Keratinocyte (primary cell): ENCODE data around the gene STEAP1. TPM values are rescaled to one million over a fixed set of nuclear protein-coding genes. Genes with fewer than 3 reads are reported as not detected.
"Not testable (repeated sequence)": the region's sequence is repeated elsewhere in the genome, so short reads cannot be mapped to it uniquely, and the experiment has no call there.

Source experiments
- DNase-seq: peaks from one replicate; pipeline ENCODE4 v3.0.0-alpha.2; 2011; ENCODE audit warnings: low read depth, missing footprints, low spot score
- FAIRE-seq: peaks from 2 replicates; lab custom pipeline; 2011; peaks lifted over from hg19 to GRCh38; lab: Jason Lieb, UNC
- H2AFZ ChIP-seq: 2 replicates; pipeline ENCODE4 v1.6.0; 2012; ENCODE audit warnings: low read length, control low read depth, inconsistent platforms; ENCODE audit not compliant: control insufficient read depth
- H3K27ac ChIP-seq: 2 replicates; pipeline ENCODE4 v1.5.1; 2011; ENCODE audit warnings: low read length; ENCODE audit not compliant: control insufficient read depth, insufficient read depth
- H3K27me3 ChIP-seq: 3 replicates; pipeline ENCODE4 v1.6.0; 2011; ENCODE audit warnings: low read length; ENCODE audit not compliant: control insufficient read depth, insufficient read depth; ENCODE audit errors: extremely low read depth
- H3K36me3 ChIP-seq, 2 experiments: 2 replicates in 1 of 2; 3 replicates in 1 of 2; pipeline ENCODE4 v1.5.1; 2011; ENCODE audit warnings: low read length in 2 of 2, mild to moderate bottlenecking in 1 of 2; ENCODE audit not compliant: control insufficient read depth in 2 of 2, insufficient read depth in 2 of 2; ENCODE audit errors: extremely low read depth in 1 of 2
- H3K4me1 ChIP-seq: 3 replicates; pipeline ENCODE4 v1.5.1; 2011; ENCODE audit warnings: low read length; ENCODE audit not compliant: control insufficient read depth, insufficient read depth; ENCODE audit errors: extremely low read depth
- H3K4me2 ChIP-seq: 3 replicates; pipeline ENCODE4 v1.6.0; 2011; ENCODE audit warnings: low read depth, low read length; ENCODE audit not compliant: control insufficient read depth, insufficient read depth; ENCODE audit errors: extremely low read depth
- H3K4me3 ChIP-seq, 3 experiments: fragments of 200-600 bp in 1 of 3; sonication (generic) in 1 of 3; 2 replicates in 2 of 3; 3 replicates in 1 of 3; pipeline ENCODE4 v1.5.1; 2011 to 2016; ENCODE audit warnings: low read length in 3 of 3, mild to moderate bottlenecking in 3 of 3, control low read depth in 2 of 3, inconsistent platforms in 1 of 3, low read depth in 1 of 3, mixed read lengths in 1 of 3, mixed run types in 1 of 3, moderate library complexity in 1 of 3; ENCODE audit not compliant: control insufficient read depth in 2 of 3, insufficient read depth in 2 of 3; ENCODE audit errors: extremely low read depth in 1 of 3
- H3K79me2 ChIP-seq: 2 replicates; pipeline ENCODE4 v1.6.0; 2012; ENCODE audit warnings: low read length; ENCODE audit not compliant: control insufficient read depth, insufficient read depth
- H3K9ac ChIP-seq: 3 replicates; pipeline ENCODE4 v1.6.0; 2011; ENCODE audit warnings: low read length; ENCODE audit not compliant: control insufficient read depth, insufficient read depth; ENCODE audit errors: extremely low read depth
- H3K9me1 ChIP-seq: 3 replicates; pipeline ENCODE4 v1.6.0; 2011; ENCODE audit warnings: low read length; ENCODE audit not compliant: control insufficient read depth, insufficient read depth; ENCODE audit errors: extremely low read depth
- H3K9me3 ChIP-seq: 2 replicates; pipeline ENCODE4 v1.5.1; 2012; ENCODE audit warnings: low read depth, low read length; ENCODE audit not compliant: control insufficient read depth
- H4K20me1 ChIP-seq: 3 replicates; pipeline ENCODE4 v1.6.0; 2011; ENCODE audit warnings: low read length; ENCODE audit not compliant: control insufficient read depth, insufficient read depth; ENCODE audit errors: extremely low read depth
- EZH2 ChIP-seq: IDR thresholded peaks from one replicate; pipeline ENCODE4 v1.6.1; 2012; ENCODE audit warnings: inconsistent platforms, mild to moderate bottlenecking, low read length, moderate library complexity
- dilution Hi-C: fragments of 300-500 bp; cut with MboI; formaldehyde crosslinking; loops from one replicate; pipeline ENCODE4 v1.7.0; 2020; ENCODE audit warnings: low sequenced_read_pairs; ENCODE audit not compliant: extremely low pct_ligation_motif_present
- polyA plus RNA-seq, 5 experiments: library from polyadenylated mRNA; depleted of rRNA in 3 of 5; stranded (reverse) in 3 of 5; stranded (forward) in 1 of 5; unstranded in 1 of 5; fragments of >200 nt; gene quantifications; 1 replicate in 1 of 5; 2 replicates in 3 of 5; 3 replicates in 1 of 5; pipeline versions ENCODE4 v1.2.1 to v1.2.3, GENCODE V29; 2011 to 2012; ENCODE audit warnings: missing spikeins in 2 of 5, low read depth in 1 of 5, low replicate concordance in 1 of 5
- TF ChIP-seq, protein P1 (sequence below), 3 experiments: IDR thresholded peaks in 1 of 3; conservative IDR thresholded peaks in 1 of 3; optimal IDR thresholded peaks in 1 of 3; 2 replicates in 2 of 3; 3 replicates in 1 of 3; pipeline versions ENCODE3 to v1.5.1; 2011; ENCODE audit warnings: low read length in 3 of 3, mild to moderate bottlenecking in 3 of 3, moderate library complexity in 2 of 3, control low read depth in 1 of 3, inconsistent platforms in 1 of 3; ENCODE audit not compliant: insufficient read depth in 2 of 3; ENCODE audit errors: extremely low read depth in 1 of 3

STEAP1 gene
- polyA plus RNA-seq, 1 donor (not counting 4 experiments of a cell fraction or from before 2014, with no cell fraction given) = 19.0 TPM

DNA sequence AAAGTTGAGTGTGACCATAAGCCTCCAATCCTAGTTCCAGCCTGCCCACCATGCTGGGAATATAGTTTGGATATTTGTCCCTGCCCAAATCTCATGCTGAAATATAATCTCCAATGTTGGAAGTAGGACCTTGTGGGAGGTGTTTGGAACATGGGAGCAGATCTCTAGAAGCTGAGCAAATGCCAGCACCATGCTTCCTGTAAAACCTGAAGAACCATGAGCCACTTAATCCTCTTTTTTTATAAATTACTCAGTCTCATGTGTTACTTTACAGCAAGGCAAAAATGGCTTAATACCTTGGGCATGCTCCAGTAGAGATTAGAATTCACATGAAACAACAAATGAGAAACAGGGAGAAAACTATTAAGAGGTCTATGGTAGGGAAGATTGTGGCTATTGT is 27.2 kb downstream of the STEAP1 start:
- Histone ChIP-seq H3K79me2 (no peaks in the 10 kb centered on the region), H3K9me1 (no peaks in the 10 kb centered on the region), H3K9ac (no peak overlapping the region), H3K4me2 (no peak overlapping the region), H3K27me3 (no peaks in the 10 kb centered on the region), H2AFZ (no peak overlapping the region), H4K20me1 (no peaks in the 10 kb centered on the region), H3K9me3 (peaks cover 4% of the 10 kb centered on the region), H3K4me1 (peaks cover 30% of the 10 kb centered on the region), H3K4me3 (no peak overlapping the region), H3K36me3 (no peaks in the 10 kb centered on the region), H3K27ac (no peak overlapping the region)
- FAIRE-seq = no peak
- TF ChIP-seq, protein P1, sequence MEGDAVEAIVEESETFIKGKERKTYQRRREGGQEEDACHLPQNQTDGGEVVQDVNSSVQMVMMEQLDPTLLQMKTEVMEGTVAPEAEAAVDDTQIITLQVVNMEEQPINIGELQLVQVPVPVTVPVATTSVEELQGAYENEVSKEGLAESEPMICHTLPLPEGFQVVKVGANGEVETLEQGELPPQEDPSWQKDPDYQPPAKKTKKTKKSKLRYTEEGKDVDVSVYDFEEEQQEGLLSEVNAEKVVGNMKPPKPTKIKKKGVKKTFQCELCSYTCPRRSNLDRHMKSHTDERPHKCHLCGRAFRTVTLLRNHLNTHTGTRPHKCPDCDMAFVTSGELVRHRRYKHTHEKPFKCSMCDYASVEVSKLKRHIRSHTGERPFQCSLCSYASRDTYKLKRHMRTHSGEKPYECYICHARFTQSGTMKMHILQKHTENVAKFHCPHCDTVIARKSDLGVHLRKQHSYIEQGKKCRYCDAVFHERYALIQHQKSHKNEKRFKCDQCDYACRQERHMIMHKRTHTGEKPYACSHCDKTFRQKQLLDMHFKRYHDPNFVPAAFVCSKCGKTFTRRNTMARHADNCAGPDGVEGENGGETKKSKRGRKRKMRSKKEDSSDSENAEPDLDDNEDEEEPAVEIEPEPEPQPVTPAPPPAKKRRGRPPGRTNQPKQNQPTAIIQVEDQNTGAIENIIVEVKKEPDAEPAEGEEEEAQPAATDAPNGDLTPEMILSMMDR (optimal IDR thresholded peaks at IDR 0.05 in 1 of 3, IDR thresholded peaks at IDR 0.05 in 1 of 3, conservative IDR thresholded peaks at IDR 0.05 in 1 of 3; ENCODE audit: extremely low read depth in 1 of 3, insufficient read depth in 2 of 3, low read length in 3 of 3) = no peak
- no peak for TF ChIP-seq EZH2
- dilution Hi-C loops = no loop called here
- DNase-seq = no peak

DNA sequence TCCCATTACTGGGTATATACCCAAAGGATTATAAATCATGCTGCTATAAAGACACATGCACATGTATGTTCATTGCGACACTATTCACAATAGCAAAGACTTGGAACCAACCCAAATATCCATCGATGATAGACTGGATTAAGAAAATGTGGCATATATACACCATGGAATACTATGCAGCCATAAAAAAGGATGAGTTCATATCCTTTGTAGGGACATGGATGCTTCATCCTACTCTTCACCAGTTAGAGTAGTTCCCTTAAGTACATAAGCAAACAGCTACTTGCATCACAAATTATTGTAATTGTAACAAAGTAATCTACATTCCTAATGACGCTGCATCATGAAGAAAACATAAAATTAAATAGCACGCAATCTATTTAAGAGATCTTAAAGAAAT is 32.0 kb downstream of the STEAP1 start:
- H3K27me3 ChIP-seq, FAIRE-seq, H3K4me2 ChIP-seq, H4K20me1 ChIP-seq, H3K36me3 ChIP-seq, H3K4me1 ChIP-seq, DNase-seq, H3K4me3 ChIP-seq, H3K9me1 ChIP-seq, H3K9me3 ChIP-seq, H2AFZ ChIP-seq, dilution Hi-C loops, H3K79me2 ChIP-seq, H3K27ac ChIP-seq, H3K9ac ChIP-seq: not testable (repeated sequence)

- Histone ChIP-seq H3K79me2 (no peaks in the 10 kb centered on the region), H3K4me2 (no peak overlapping the region), H3K9ac (no peak overlapping the region), H3K36me3 (no peaks in the 10 kb centered on the region), H3K9me1 (no peaks in the 10 kb centered on the region), H3K27me3 (no peaks in the 10 kb centered on the region), H3K4me3 (no peak overlapping the region), H3K9me3 (peaks cover 4% of the 10 kb centered on the region), H3K27ac (no peak overlapping the region), H4K20me1 (no peaks in the 10 kb centered on the region), H3K4me1 (no peaks in the 10 kb centered on the region), H2AFZ (no peak overlapping the region)
- DNase-seq (no peak), FAIRE-seq (no peak)
- dilution Hi-C loops = no loop called here
- no peak for TF ChIP-seq EZH2
- TF ChIP-seq, protein P1 (optimal IDR thresholded peaks at IDR 0.05 in 1 of 3, IDR thresholded peaks at IDR 0.05 in 1 of 3, conservative IDR thresholded peaks at IDR 0.05 in 1 of 3; ENCODE audit: extremely low read depth in 1 of 3, insufficient read depth in 2 of 3, low read length in 3 of 3) = no peak
These were observed 33.3 kb downstream of the STEAP1 start for GRCh38 chr7:90187507-90188050.
